Peyer's patch (tissue), 4 donors: ENCODE results near the gene DLGAP1.

Experiments
- POLR2A ChIP-seq, 2 donors: fragments of 450-650 bp; IDR thresholded peaks; one replicate each; pipeline ENCODE4 v1.5.1; 2017; ENCODE audit warnings: antibody characterized with exemption in 2 of 2, mild to moderate bottlenecking in 2 of 2, moderate library complexity in 2 of 2
- TF ChIP-seq, protein P1 (sequence below), 6 experiments: fragments of 450-650 bp in 4 of 6; fragments of 200-600 bp in 2 of 6; sonication (generic) in 1 of 6; IDR thresholded peaks; one replicate each; pipeline ENCODE4 v1.5.1; 2017 to 2019; ENCODE audit warnings: antibody characterized with exemption in 6 of 6, mild to moderate bottlenecking in 3 of 6, moderate library complexity in 1 of 6

DNA sequence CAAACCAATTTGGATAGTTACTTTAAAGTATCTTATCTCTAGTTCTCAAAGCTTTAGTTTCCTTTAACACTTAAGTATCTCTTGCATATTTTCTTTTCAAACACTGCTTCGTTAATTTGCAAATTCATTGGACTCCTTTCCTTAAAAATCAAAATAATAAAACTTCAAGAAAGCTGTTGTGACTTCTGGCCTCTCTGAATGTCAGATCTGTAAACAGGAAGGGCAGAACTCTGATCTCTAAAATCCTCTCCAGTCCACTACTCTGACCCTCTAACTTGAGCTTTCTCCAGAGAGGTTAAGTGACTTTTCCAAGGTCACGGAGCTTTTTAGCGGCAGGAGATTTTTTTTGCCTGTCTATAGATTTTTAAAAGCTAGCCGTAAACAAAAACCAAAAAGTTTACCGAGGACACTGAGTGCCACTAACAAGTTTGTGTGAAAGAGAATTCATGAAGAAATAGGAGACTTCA is 849.6 kb downstream of the DLGAP1 start:
- TF ChIP-seq, protein P1, sequence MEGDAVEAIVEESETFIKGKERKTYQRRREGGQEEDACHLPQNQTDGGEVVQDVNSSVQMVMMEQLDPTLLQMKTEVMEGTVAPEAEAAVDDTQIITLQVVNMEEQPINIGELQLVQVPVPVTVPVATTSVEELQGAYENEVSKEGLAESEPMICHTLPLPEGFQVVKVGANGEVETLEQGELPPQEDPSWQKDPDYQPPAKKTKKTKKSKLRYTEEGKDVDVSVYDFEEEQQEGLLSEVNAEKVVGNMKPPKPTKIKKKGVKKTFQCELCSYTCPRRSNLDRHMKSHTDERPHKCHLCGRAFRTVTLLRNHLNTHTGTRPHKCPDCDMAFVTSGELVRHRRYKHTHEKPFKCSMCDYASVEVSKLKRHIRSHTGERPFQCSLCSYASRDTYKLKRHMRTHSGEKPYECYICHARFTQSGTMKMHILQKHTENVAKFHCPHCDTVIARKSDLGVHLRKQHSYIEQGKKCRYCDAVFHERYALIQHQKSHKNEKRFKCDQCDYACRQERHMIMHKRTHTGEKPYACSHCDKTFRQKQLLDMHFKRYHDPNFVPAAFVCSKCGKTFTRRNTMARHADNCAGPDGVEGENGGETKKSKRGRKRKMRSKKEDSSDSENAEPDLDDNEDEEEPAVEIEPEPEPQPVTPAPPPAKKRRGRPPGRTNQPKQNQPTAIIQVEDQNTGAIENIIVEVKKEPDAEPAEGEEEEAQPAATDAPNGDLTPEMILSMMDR (IDR thresholded peaks at IDR 0.05): no peak
- no peak for TF ChIP-seq POLR2A (IDR thresholded peaks at IDR 0.05)
